T follicular helper cell (primary cell): ENCODE measurements around the gene MTHFSD.
"Not testable (repeated sequence)": the region's sequence is repeated elsewhere in the genome, so short reads cannot be mapped to it uniquely, and the experiment has no call there.

ENCODE experiments used
- DNase-seq: peaks from one replicate; pipeline ENCODE4 v3.0.0-alpha.2; 2020; ENCODE audit warnings: low read depth
- total RNA-seq, 2 experiments: gene quantifications; one replicate each; lab custom pipeline; 2026; lab: John Stamatoyannopoulos, UW

MTHFSD gene
- total RNA-seq = 21.8 to 25.7 reads per million in 2 experiments

- peak; percentile 93 for DNase-seq
These were observed at the start of gene MTHFSD for GRCh38 chr16:86554917-86555703. TSS of gene MTHFSD (minus strand) at chr16:86555235. CDS start at chr16:86555184, 51 bp downstream.

- DNase-seq = peak; percentile 34
These were observed 49.6 kb upstream of the MTHFSD start for GRCh38 chr16:86604436-86605193.

GRCh38 chr16:86602521-86602920, 47.5 kb upstream of the MTHFSD start:
- DNase-seq = no peak

GRCh38 chr16:86601356-86601755, 46.3 kb upstream of the MTHFSD start:
- no peak for DNase-seq

GRCh38 chr16:86598607-86599565, 43.9 kb upstream of the MTHFSD start:
- DNase-seq = no peak

GRCh38 chr16:86597880-86598606, 43.0 kb upstream of the MTHFSD start:
- no peak for DNase-seq

- no peak for DNase-seq
These were observed 42.3 kb upstream of the MTHFSD start for GRCh38 chr16:86597126-86597879.

- no peak for DNase-seq
These were observed 41.1 kb upstream of the MTHFSD start for GRCh38 chr16:86595983-86596605.

GRCh38 chr16:86594721-86595120, 39.7 kb upstream of the MTHFSD start:
- DNase-seq = no peak

GRCh38 chr16:86593913-86594620, 39.0 kb upstream of the MTHFSD start:
- DNase-seq = no peak

GRCh38 chr16:86591270-86591669, 36.2 kb upstream of the MTHFSD start:
- no peak for DNase-seq

GRCh38 chr16:86590501-86591144, 35.6 kb upstream of the MTHFSD start:
- DNase-seq = no peak

- not testable (repeated sequence) for DNase-seq
These were observed 32.9 kb upstream of the MTHFSD start for GRCh38 chr16:86587955-86588354.

GRCh38 chr16:86587487-86587886, 32.5 kb upstream of the MTHFSD start:
- DNase-seq = no peak

- DNase-seq = no peak
These were observed 31.0 kb upstream of the MTHFSD start for GRCh38 chr16:86585821-86586611.

GRCh38 chr16:86584726-86585721, 30.0 kb upstream of the MTHFSD start:
- DNase-seq = no peak
